Esophagus squamous epithelium (tissue), 5 donors: ENCODE measurements around the gene CNGA2. TPM values are rescaled to one million over a fixed set of nuclear protein-coding genes. Genes with fewer than 3 reads are reported as not detected.

Experiments
- DNase-seq: peaks from one replicate; lab custom pipeline; 2025; lab: John Stamatoyannopoulos, UW
- H3K27ac ChIP-seq, 4 donors: fragments of 200-600 bp; sonication (generic); one replicate each; pipeline ENCODE4 v1.5.1; 2016 to 2019; ENCODE audit warnings: mild to moderate bottlenecking in 1 of 4
- H3K27me3 ChIP-seq, 4 donors: fragments of 200-600 bp; sonication (generic); 1 replicate in 3 of 4; 2 replicates in 1 of 4; pipeline versions ENCODE4 v1.5.1 to v1.6.0; 2017 to 2021; ENCODE audit warnings: antibody characterized with exemption in 1 of 4
- H3K36me3 ChIP-seq, 3 donors: fragments of 200-600 bp; sonication (generic); one replicate each; pipeline ENCODE4 v1.5.1; 2016 to 2019
- H3K4me1 ChIP-seq, 3 donors: fragments of 200-600 bp; sonication (generic); one replicate each; pipeline ENCODE4 v1.5.1; 2017 to 2019
- H3K4me3 ChIP-seq, 4 donors: fragments of 200-600 bp; sonication (generic); 1 replicate in 3 of 4; 2 replicates in 1 of 4; pipeline ENCODE4 v1.5.1; 2016 to 2019; ENCODE audit warnings: mild to moderate bottlenecking in 2 of 4, moderate library complexity in 1 of 4
- H3K9me3 ChIP-seq, 3 donors: fragments of 200-600 bp; sonication (generic); one replicate each; pipeline ENCODE4 v1.5.1; 2016 to 2019
- POLR2A ChIP-seq, 4 donors: fragments of 450-650 bp; IDR thresholded peaks; one replicate each; pipeline ENCODE4 v1.6.1; 2017; ENCODE audit warnings: antibody characterized with exemption in 4 of 4, mild to moderate bottlenecking in 4 of 4, moderate library complexity in 3 of 4
- WGBS, 2 donors: methylation state at CpG; one replicate each; pipeline ENCODE4 v1.1.5; 2018; 5-methylcytosine and 5-hydroxymethylcytosine counted together
- intact Hi-C: fragments of 100-400 bp; cut with DNase I; formaldehyde crosslinking; loops from one replicate; pipeline ENCODE4 v1.15.0; 2022
- total RNA-seq, 4 donors: library from RNA; depleted of rRNA; stranded (reverse); fragments of >200 nt; gene quantifications; one replicate each; pipeline ENCODE4 v1.1.0, GENCODE V29; 2016
- TF ChIP-seq, protein P1 (sequence below), 6 experiments: fragments of 450-650 bp in 4 of 6; fragments of 200-600 bp in 2 of 6; sonication (generic) in 2 of 6; IDR thresholded peaks; one replicate each; pipeline ENCODE4 v1.5.1; 2016 to 2019; ENCODE audit warnings: antibody characterized with exemption in 6 of 6, mild to moderate bottlenecking in 4 of 6, moderate library complexity in 4 of 6
- donor health status: DM: yes; HTN: yes; CAD: no.

CNGA2 gene
- total RNA-seq, 4 donors from 2014 or later, result not detected

DNA sequence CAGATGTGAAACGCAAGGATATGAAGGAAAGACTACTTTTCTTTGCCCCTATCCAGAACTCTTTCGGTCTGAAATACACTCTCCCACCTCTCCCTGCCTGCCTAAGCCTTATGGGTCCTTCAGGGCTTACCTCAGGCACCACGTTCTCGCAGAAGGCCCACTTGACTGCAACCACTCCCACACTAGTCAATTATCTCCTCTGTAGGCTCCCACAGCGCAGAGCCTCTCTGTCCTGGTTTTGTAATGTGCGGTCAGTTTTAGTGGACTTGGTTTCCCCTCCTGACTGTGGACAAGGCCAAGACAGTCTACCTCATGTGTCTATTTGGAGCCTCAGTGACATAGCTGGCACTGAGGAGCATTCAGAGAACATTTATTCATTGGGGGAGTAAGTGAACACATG is 11.1 kb downstream of the CNGA2 start:
- H3K36me3 ChIP-seq, result no peaks in the 10 kb centered on the region
- intact Hi-C loops, result no loop called here
- 57 to 87% methylated on average over 4 to 6 of the region's 6 CpGs for WGBS, 2 donors
- H3K4me3 ChIP-seq, result no peak overlapping the region
- no peak for DNase-seq
- no peaks in the 10 kb centered on the region for H3K27me3 ChIP-seq
- H3K4me1 ChIP-seq, result no peaks in the 10 kb centered on the region
- no peak for TF ChIP-seq POLR2A (IDR thresholded peaks at IDR 0.05)
- TF ChIP-seq, protein P1, sequence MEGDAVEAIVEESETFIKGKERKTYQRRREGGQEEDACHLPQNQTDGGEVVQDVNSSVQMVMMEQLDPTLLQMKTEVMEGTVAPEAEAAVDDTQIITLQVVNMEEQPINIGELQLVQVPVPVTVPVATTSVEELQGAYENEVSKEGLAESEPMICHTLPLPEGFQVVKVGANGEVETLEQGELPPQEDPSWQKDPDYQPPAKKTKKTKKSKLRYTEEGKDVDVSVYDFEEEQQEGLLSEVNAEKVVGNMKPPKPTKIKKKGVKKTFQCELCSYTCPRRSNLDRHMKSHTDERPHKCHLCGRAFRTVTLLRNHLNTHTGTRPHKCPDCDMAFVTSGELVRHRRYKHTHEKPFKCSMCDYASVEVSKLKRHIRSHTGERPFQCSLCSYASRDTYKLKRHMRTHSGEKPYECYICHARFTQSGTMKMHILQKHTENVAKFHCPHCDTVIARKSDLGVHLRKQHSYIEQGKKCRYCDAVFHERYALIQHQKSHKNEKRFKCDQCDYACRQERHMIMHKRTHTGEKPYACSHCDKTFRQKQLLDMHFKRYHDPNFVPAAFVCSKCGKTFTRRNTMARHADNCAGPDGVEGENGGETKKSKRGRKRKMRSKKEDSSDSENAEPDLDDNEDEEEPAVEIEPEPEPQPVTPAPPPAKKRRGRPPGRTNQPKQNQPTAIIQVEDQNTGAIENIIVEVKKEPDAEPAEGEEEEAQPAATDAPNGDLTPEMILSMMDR (IDR thresholded peaks at IDR 0.05), result no peak
- no peak overlapping the region for H3K27ac ChIP-seq
- no peaks in the 10 kb centered on the region for H3K9me3 ChIP-seq

DNA sequence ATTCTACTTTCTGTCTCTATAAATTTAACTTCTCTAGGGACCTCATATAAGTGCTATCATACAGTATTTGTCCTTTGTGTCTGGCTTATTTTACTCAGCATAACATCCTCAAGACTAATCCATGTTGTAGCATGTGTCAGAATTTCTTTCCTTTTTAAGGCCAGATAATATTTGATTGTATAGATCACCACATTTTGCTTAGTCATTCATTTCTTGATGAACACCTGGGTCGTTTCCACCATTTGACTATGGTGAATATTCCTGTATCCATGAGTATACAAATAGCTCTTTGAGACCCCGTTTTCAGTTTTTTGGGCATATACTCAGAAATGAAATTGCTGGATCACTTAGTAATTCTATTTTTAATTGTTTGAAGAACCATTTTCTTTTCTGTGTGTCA is 12.0 kb downstream of the CNGA2 start:
- no peak for DNase-seq
- Histone ChIP-seq H3K9me3 (no peaks in the 10 kb centered on the region), H3K4me3 (no peak overlapping the region), H3K27ac (no peak overlapping the region), H3K27me3 (no peaks in the 10 kb centered on the region), H3K36me3 (no peaks in the 10 kb centered on the region), H3K4me1 (no peaks in the 10 kb centered on the region)
- WGBS, 2 donors, result 30 to 55% methylated on average over 2 of the region's 2 CpGs
- intact Hi-C loops, result no loop called here
- TF ChIP-seq, protein P1 (IDR thresholded peaks at IDR 0.05), result no peak
- TF ChIP-seq POLR2A (IDR thresholded peaks at IDR 0.05), result no peak

DNA sequence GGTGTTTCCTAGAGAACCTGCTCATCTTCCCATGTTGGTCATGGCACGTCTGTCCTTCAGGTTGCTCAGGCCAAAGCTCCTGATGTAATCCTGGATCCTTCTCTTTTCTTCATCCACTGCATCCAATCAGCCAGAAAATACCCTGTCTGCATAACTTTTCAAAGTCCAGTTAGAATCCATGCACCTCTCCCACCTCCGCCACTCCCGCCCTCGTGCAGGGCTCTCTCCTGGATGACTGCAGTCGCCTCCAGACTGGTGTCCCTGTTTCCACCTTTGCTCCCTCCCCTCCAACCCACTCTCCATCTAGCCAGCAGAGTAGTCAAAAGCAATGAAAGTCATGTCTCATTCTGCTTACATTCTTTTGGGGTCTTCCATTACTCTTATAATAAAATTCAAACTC is 16.0 kb downstream of the CNGA2 start:
- intact Hi-C loops, result loop anchor here (5.0 kb wide), 1 partner anchor 887 kb away; the partner anchor contains the start of gene GABRQ
- no peaks in the 10 kb centered on the region for H3K9me3 ChIP-seq
- H3K36me3 ChIP-seq, result no peaks in the 10 kb centered on the region
- no peaks in the 10 kb centered on the region for H3K27me3 ChIP-seq
- 76 to 95% methylated on average over 3 to 5 of the region's 5 CpGs for WGBS, 2 donors
- no peak for DNase-seq
- TF ChIP-seq, protein P1 (IDR thresholded peaks at IDR 0.05), result no peak
- no peak for TF ChIP-seq POLR2A (IDR thresholded peaks at IDR 0.05)
- H3K4me1 ChIP-seq, result peaks cover 0 to 18% (median 5%) of the 10 kb centered on the region in 3 donors
- no peak overlapping the region for H3K27ac ChIP-seq
- H3K4me3 ChIP-seq, result no peak overlapping the region

DNA sequence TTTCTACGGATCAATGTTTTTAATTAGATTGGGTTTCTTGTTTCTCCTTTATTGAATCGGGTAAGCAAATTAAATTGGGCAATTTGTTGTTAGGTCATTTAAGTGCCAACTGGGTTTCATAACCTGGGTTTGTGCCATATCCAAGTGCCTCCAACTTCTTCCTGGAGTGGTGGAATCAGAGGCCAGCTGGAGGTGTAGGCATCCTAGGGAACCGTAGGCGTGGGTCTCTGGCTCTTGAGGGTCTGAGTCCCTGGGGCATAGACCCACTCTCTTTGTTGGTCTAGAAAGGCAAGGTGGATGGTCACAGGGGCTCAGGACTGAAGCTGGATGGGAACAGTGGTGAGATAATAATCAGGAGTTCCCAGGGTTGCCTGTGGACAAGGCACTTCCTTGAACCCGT is 18.3 kb downstream of the CNGA2 start:
- Histone ChIP-seq H3K27ac (no peak overlapping the region), H3K27me3 (no peaks in the 10 kb centered on the region), H3K9me3 (no peaks in the 10 kb centered on the region), H3K4me1 (peaks cover 0 to 18% (median 5%) of the 10 kb centered on the region in 3 donors), H3K4me3 (no peak overlapping the region), H3K36me3 (no peaks in the 10 kb centered on the region)
- no peak for TF ChIP-seq POLR2A (IDR thresholded peaks at IDR 0.05)
- TF ChIP-seq, protein P1 (IDR thresholded peaks at IDR 0.05), result no peak
- whole genome bisulfite sequencing, 2 donors, result 31 to 48% methylated on average over 4 to 5 of the region's 5 CpGs
- intact Hi-C loops, result loop anchor here (5.0 kb wide), 1 partner anchor 884 kb away; the partner anchor contains the start of gene GABRQ
- no peak for DNase-seq

DNA sequence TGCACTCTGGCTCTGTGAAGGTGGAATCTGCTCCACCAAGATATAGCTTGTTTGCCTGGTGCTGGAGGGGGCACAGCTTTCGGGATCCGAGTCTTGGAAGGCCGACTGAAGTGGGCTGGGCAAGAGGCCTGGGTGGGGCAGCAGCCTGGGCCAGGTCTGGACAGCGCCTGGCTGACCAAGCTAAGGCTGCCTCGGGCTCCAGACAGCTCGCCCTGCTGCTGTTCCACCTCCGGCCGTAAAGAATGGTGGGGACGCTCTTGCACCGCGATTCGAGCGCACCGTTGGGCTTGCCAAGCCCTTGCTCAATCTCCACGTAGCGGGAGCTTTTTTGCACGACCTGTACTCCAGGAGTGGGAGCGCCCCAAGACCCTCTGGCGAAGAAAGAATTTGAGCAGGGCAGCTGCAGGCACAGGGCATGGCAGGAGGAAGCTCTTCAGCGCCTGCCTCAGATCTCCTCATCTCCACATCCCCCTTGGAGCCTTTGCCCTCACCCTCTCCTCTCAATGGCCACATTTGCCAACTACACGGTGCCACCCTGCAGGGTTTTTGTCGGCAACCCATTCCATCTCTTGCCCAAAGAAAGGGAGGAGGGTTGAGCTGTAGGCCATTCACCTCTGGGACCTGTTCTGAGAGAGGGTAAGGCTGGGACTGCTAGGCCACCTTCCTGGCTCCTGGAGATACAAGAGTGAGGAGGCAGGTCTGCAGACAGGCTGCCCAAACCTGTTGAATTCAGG is 18.9 kb downstream of the CNGA2 start:
- TF ChIP-seq, protein P1 (IDR thresholded peaks at IDR 0.05), result peak in 5 of 6 experiments; percentile 58 to 83 (median 72)
- no peak for TF ChIP-seq POLR2A (IDR thresholded peaks at IDR 0.05)
- peak overlapping the region in 3 of 4 donors; percentile 3 to 57 (median 28) for H3K27ac ChIP-seq
- no peak for DNase-seq
- no peak overlapping the region for H3K4me3 ChIP-seq
- H3K36me3 ChIP-seq, result no peaks in the 10 kb centered on the region
- peaks cover 0 to 18% (median 5%) of the 10 kb centered on the region in 3 donors for H3K4me1 ChIP-seq
- H3K27me3 ChIP-seq, result no peaks in the 10 kb centered on the region
- no peaks in the 10 kb centered on the region for H3K9me3 ChIP-seq
- intact Hi-C loops, result loop anchor here (5.0 kb wide), 1 partner anchor 884 kb away; the partner anchor contains the start of gene GABRQ
- no CpG with 5 or more reads among the region's 22 CpGs for WGBS, 2 donors
